ENCODE data around the gene SKI.

Gene SKI

DNA sequence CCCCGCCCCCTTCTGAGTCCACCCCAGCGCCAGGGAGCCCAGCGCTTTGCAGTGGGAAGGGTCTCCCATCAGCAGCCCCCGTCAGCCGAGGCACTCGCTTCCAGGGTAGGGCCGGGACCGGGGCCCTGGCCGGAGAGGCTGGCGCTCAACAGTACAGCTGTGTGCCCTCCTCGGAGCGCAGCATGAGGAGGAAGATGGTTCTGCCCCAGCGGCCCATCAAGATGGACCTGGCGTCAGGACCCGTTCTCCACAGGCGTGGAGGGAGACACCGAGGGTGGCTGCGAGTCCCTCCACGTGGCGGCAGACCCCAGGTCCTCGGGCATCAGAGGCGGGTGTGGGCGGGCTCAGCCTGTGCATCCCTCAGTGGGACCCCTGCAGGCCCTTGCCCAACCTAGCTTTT is 109.0 kb downstream of the SKI start:
- TF ChIP-seq, protein P1, sequence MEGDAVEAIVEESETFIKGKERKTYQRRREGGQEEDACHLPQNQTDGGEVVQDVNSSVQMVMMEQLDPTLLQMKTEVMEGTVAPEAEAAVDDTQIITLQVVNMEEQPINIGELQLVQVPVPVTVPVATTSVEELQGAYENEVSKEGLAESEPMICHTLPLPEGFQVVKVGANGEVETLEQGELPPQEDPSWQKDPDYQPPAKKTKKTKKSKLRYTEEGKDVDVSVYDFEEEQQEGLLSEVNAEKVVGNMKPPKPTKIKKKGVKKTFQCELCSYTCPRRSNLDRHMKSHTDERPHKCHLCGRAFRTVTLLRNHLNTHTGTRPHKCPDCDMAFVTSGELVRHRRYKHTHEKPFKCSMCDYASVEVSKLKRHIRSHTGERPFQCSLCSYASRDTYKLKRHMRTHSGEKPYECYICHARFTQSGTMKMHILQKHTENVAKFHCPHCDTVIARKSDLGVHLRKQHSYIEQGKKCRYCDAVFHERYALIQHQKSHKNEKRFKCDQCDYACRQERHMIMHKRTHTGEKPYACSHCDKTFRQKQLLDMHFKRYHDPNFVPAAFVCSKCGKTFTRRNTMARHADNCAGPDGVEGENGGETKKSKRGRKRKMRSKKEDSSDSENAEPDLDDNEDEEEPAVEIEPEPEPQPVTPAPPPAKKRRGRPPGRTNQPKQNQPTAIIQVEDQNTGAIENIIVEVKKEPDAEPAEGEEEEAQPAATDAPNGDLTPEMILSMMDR (IDR thresholded peaks at IDR 0.05; ENCODE audit: control insufficient read depth, insufficient read depth, low read depth, low read length, missing control alignments), result no peak
- no peak overlapping the region for H3K4me3 ChIP-seq (ENCODE audit: control insufficient read depth, low read depth, low read length)
- DNase-seq (ENCODE audit: low read depth), result no peak

DNA sequence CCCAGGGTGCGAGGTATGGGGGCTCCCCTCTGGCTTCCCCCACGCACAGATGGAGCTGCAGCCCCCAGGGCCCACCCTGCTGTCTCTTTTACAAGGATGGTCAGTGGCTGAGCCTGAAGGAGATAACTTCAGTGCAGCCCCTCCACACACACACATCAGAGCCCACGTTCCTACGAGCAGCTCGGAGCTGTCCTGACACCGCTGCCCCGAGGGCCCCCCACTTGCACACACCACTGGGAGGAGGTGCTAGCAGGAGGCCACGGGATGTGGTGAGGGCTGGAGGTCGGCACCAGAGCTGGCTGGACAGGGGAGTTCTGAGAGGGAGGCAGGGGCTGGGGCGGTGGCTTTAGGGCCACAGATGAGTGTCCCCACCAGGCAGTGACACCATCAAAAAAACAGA is 109.4 kb downstream of the SKI start:
- H3K4me3 ChIP-seq (ENCODE audit: control insufficient read depth, low read depth, low read length), result no peak overlapping the region
- TF ChIP-seq, protein P1 (IDR thresholded peaks at IDR 0.05; ENCODE audit: control insufficient read depth, insufficient read depth, low read depth, low read length, missing control alignments), result no peak
- DNase-seq (ENCODE audit: low read depth), result no peak

DNA sequence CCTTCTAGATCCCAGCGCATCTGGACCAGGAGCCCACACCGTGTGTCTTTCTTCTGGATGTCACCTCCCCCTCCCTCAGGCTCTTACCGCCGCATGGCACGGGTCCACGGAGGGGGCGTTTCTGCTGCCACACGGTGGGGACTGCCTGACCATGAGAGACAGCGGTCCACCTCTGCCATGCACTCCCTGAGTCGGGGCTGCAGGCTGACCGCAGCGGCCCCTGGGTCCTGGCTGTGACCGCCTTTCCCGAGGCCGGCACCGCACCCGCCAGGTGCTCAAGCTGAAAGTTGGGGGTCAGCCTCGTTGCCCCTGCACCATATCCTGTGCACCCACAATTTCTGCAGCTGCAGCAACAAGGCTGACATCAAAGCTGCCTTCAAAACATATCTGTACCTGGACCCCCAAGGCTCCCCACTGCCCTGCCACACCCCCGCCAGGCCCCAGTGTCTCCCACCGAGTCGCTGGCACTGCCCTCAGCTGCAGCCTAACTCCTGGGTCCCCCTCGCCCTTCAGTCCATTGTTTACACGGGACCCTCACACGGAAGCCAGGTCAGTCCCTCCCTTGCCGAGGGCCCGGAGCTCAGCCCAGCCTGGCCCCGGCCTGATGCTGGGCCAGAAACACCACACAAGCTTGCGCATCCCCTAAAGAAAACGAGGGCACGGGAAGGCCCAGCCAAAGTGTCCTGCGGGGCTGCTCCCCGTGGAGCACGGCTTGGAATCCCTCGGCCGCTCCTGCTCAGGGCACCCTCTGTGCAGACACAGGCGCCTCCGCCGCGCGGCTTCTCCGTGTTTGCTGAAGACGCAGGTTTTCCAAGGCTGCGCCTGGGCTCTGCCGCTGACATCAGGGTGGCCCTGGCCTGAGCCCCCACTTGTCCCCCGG is 111.3 kb downstream of the SKI start:
- H3K4me3 ChIP-seq (ENCODE audit: control insufficient read depth, low read depth, low read length), result no peak overlapping the region
- TF ChIP-seq, protein P1 (IDR thresholded peaks at IDR 0.05; ENCODE audit: control insufficient read depth, insufficient read depth, low read depth, low read length, missing control alignments), result no peak
- no peak for DNase-seq (ENCODE audit: low read depth)

DNA sequence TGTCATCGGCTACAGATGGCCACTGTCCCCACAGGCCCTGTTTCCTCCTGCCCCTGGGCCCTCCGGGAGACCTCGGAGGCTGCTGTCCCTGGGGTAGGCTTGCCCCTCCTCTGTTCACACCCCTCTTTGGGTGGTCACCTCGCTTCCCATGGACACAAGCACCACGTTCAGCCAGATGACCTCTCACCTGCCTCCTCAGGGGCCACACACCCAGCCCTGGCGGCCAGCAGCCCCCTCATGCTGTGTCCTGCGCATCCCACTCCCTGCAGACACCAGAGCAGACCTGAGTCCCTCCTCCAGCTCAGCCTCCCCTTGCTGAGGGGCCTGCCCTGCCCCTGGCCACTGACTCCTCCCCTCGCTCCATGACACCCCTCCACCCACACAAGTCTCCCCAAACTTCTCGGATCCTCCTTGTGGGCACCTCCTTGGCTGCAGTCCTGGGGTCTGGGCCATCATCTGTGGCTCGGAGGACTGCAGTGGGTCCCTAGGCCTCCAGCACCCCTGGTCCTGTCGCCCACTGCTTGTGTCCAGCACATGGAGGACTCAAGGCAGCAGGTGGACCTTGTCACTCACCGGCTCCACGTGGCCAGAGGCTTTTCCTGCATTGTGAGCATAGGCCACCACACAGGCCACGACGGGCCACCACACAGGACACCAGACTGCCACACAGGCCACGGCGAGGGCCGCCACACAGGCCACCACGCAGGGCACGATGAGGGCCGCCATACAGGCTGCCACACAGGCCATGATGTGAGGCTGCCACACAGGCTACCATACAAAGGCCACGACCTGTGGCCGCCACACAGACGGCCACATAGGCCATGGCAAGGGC is 112.2 kb downstream of the SKI start:
- TF ChIP-seq, protein P1 (IDR thresholded peaks at IDR 0.05; ENCODE audit: control insufficient read depth, insufficient read depth, low read depth, low read length, missing control alignments), result no peak
- DNase-seq (ENCODE audit: low read depth), result no peak
- no peak overlapping the region for H3K4me3 ChIP-seq (ENCODE audit: control insufficient read depth, low read depth, low read length)

DNA sequence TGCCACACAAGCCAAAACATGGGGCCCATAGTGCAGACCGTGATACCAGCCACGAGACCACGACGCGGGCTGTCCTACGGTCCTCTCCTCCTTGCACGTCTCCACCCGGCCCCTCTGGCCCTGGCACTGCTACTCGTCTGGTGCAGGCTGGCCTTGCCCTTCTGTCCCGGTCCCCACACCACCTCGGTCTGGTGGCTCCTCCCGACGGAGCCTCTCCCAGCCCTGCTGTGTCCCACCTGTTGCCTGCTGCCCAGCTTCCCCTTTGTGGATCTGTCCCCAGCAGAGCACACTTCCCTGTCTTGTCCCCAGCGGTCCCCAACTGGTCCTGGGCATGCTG is 112.8 kb downstream of the SKI start:
- no peak overlapping the region for H3K4me3 ChIP-seq (ENCODE audit: control insufficient read depth, low read depth, low read length)
- no peak for DNase-seq (ENCODE audit: low read depth)
- TF ChIP-seq, protein P1 (IDR thresholded peaks at IDR 0.05; ENCODE audit: control insufficient read depth, insufficient read depth, low read depth, low read length, missing control alignments), result no peak

DNA sequence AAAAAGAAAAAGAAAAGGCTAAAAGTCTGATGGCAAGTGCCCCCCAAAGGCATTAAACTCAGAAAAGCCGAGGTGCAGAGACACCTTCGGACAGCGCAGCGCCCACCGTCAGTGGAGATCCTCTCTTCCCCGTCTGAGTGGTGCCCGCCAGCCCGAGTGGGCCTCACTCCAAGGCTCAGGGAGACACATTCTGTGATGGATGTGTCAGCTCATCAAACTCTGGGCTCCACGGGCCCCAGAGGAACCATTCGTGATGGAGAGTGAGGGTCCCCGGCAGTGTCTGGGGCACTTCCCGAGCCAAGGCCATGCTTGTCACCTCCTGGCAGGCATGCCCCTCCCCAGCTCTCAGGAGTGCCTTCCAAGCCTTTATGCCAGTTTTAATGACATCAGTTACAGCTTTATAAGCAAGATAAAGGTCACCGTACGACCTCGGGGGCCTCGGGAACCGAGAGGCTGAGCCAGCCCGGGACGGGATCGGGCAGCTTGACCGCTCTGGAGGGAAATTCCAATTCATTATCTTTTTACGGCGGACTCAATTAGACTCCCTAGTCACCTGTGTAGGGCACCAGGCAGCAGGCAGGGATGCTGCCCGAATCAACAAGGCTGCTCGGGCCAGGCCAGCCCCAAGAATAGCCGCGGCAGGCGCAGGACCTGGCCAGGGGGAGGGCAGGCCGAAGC is 113.7 kb downstream of the SKI start:
- no peak overlapping the region for H3K4me3 ChIP-seq (ENCODE audit: control insufficient read depth, low read depth, low read length)
- DNase-seq (ENCODE audit: low read depth), result no peak
- TF ChIP-seq, protein P1 (IDR thresholded peaks at IDR 0.05; ENCODE audit: control insufficient read depth, insufficient read depth, low read depth, low read length, missing control alignments), result no peak

Measured in AG09309 (cell line).